BE2C (cell line): ENCODE data around the gene DRC1.

Source experiments
- DNase-seq: peaks from one replicate; pipeline ENCODE4 v3.0.0-alpha.2; 2020
- H3K27me3 ChIP-seq: fragments of 250-450 bp; sonication (Bioruptor Pico); 2 replicates; pipeline ENCODE4 v1.5.1; 2020; ENCODE audit warnings: mild to moderate bottlenecking
- H3K36me3 ChIP-seq: fragments of 250-450 bp; sonication (Bioruptor Pico); 2 replicates; pipeline ENCODE4 v1.5.1; 2020; ENCODE audit warnings: mild to moderate bottlenecking
- H3K4me1 ChIP-seq: fragments of 250-450 bp; sonication (Bioruptor Pico); 2 replicates; pipeline ENCODE4 v1.5.1; 2020
- H3K4me3 ChIP-seq: 2 replicates; pipeline ENCODE4 v1.5.1; 2011; ENCODE audit warnings: low read depth, low read length
- H3K9me3 ChIP-seq: fragments of 250-450 bp; sonication (Bioruptor Pico); 2 replicates; pipeline ENCODE4 v1.5.1; 2020
- CTCF ChIP-seq: IDR thresholded peaks from 2 replicates; pipeline ENCODE4 v1.5.1; 2012; ENCODE audit warnings: mild to moderate bottlenecking, low read depth, low read length

Gene DRC1

DNA sequence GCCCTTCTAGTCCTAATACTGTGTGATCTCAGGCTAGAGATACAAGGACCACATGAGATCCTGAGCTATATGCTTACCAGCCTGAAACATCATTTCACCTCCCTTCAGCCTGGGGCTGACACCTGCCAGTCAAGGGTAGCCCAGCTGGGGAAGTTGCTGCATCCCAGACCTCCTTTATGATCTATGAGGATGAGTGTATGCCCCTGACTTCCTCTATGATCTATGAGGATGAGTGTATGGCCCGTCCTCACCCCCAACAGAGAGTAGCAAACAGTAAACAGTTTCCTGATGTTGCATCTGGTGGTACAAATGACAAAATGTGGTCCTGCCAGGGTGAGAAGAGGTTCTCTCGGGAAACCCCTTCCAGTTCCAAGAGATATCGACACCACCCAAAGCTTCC lies 85.1 kb downstream of the DRC1 start:
- no peaks in the 10 kb centered on the region for H3K36me3 ChIP-seq
- H3K9me3 ChIP-seq = no peaks in the 10 kb centered on the region
- no peak for TF ChIP-seq CTCF
- DNase-seq = no peak
- no peaks in the 10 kb centered on the region for H3K27me3 ChIP-seq
- H3K4me3 ChIP-seq = no peak overlapping the region
- no peaks in the 10 kb centered on the region for H3K4me1 ChIP-seq

GRCh38 chr2:26487192-26487591 lies 85.5 kb downstream of the DRC1 start:
- Histone ChIP-seq H3K27me3 (no peaks in the 10 kb centered on the region), H3K4me1 (no peaks in the 10 kb centered on the region), H3K9me3 (no peaks in the 10 kb centered on the region), H3K4me3 (no peak overlapping the region), H3K36me3 (no peaks in the 10 kb centered on the region)
- no peak for TF ChIP-seq CTCF
- no peak for DNase-seq

DNA sequence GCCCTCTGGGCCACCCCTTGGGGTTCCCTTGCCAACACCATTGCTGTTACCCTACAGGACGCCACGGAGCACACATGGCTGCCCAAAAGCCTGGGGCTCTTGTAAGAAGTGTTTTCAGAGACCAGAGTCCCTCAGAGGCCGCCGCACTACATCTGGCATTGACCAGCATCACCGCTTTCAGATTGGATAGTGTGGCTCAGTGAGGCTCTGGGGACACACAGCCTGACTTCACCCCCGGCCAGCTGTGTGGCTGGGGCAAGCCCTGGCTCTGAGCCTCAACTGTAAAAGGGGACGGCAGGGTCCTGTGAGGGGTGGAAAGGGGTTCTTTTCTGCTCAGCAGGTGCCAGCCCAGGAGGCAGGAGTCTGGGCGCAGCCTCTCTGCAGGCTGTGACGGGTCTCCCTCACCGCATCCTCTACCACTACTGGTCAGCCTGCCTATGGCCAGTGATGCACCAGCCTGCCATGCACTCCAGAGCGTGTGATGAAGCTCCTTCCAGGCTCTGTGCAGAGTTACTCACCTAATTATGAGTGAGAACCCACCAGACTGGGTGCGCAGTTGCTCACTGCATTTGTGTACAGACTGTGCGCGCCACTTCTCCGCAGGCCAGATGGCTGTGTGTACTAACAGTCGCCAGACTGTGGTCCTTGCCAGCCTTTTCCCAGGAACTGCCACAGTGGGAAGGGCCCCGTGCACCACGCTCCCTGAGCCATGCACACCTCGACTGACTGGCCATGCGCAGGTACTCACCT lies 86.9 kb downstream of the DRC1 start:
- Histone ChIP-seq H3K4me1 (no peaks in the 10 kb centered on the region), H3K4me3 (no peak overlapping the region), H3K9me3 (no peaks in the 10 kb centered on the region), H3K36me3 (no peaks in the 10 kb centered on the region), H3K27me3 (no peaks in the 10 kb centered on the region)
- no peak for TF ChIP-seq CTCF
- DNase-seq = no peak

DNA sequence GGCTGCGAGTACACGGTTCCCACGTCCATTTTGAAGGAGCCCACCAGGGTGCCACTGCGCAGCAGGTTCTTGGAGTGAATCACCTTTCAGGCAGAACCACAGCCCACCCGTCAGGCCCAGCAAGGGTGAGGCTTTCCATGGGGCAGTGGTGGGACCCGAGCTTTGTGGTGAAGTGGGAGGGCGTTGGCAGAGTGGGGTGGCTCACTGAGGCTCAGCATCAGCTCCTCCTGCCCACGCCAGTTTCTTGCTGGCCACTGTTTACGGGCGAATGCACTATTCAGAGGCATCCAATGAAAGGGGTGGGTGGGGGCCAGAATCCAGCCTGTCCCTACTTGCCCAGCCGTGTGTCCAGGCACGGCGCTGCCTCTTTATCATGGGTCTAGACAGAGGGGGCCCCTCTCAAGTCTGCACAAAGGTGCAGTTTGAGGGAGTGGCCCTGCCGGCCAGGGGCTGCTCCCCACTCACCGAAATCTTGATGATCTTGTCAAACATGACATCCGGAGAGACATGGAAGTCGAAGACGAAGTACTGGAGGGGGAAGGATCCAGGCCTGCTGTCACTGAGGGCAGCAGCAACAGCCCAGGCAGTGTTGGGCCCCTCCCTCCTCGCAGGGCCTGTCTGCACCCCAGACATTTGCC lies 87.6 kb downstream of the DRC1 start:
- no peak for DNase-seq
- Histone ChIP-seq H3K4me3 (no peak overlapping the region), H3K4me1 (no peaks in the 10 kb centered on the region), H3K36me3 (no peaks in the 10 kb centered on the region), H3K27me3 (no peaks in the 10 kb centered on the region), H3K9me3 (no peaks in the 10 kb centered on the region)
- TF ChIP-seq CTCF = no peak

- Histone ChIP-seq H3K9me3 (no peaks in the 10 kb centered on the region), H3K4me1 (no peaks in the 10 kb centered on the region), H3K36me3 (no peaks in the 10 kb centered on the region), H3K27me3 (no peaks in the 10 kb centered on the region), H3K4me3 (no peak overlapping the region)
- no peak for TF ChIP-seq CTCF
- no peak for DNase-seq
These were observed 89.9 kb downstream of the DRC1 start for GRCh38 chr2:26491563-26492167.
